Activated T-cell treated with anti-CD3 and anti-CD28 coated beads for 48 hours (primary cell): Measurements from ENCODE around the gene MYH7.

Source experiments
- DNase-seq: peaks from one replicate; pipeline ENCODE4 v3.0.0-alpha.2; 2020; ENCODE audit warnings: low read depth

MYH7 gene

GRCh38 chr14:23370221-23370620 lies 65.2 kb downstream of the MYH7 start:
- no peak for DNase-seq

GRCh38 chr14:23366426-23366921 lies 69.0 kb downstream of the MYH7 start:
- DNase-seq, result no peak

GRCh38 chr14:23365732-23366425 lies 69.6 kb downstream of the MYH7 start:
- DNase-seq, result no peak

- DNase-seq, result no peak
These were observed 70.3 kb downstream of the MYH7 start, which contains the start of gene EFS for GRCh38 chr14:23365036-23365731. Gene EFS (minus strand): TSS chr14:23365172. CDS start chr14:23365025, 147 bp downstream.

GRCh38 chr14:23364164-23365035 lies 71.1 kb downstream of the MYH7 start:
- DNase-seq, result no peak
